Measurements from ENCODE around the gene KIAA1217. TPM values are rescaled to one million over a fixed set of nuclear protein-coding genes. Genes with fewer than 3 reads are reported as not detected.

Gene KIAA1217
- total and polyA plus RNA-seq, 2 of the 8 experiments (the other 6 are each of a cell fraction or from before 2014, with no cell fraction given): 4.5 to 15.6 TPM

DNA sequence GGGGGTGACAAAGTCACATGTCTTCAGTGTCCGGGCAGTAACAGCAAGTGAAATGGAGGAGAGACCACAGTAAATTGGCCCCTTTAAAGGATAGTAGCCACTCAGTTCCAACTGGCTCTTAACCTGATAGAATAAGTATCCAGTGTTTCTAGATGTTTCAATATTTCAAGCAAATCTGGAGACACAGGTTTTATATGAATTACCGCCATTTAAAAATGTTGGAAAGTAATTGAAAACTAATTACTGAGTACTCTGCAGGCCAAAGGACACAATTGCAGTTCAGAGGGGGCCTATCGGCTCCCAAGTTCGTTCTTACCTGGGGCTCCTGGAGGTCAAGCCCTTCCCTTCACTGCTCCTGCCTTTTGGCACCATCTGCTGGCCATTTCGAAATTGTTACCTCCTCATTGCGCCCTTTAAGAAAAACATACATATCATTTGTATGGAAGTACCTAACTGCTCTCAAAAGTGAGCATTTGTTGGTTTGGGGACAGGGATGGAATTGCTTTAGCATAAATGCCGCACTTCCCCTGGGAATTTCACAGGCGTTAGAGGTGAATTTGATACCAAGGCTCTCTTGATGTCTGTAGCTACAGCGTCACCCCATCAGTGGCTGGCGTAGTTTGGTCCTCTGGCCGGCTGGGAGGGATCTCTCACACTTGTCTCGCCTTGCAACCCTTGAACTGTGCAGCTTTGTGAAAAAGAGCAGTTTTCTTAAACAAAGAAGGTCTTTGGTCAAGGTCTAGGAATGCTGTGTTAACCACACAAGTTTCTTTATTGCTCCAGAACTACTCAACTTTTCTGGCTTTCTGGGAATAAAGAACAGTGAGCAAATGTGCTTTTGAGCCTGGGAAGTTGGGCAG, 294.8 kb downstream of the KIAA1217 start:
- Histone ChIP-seq H3K27me3 (replicated peaks in 1 of 4; ENCODE audit: control insufficient read depth in 3 of 4, extremely low read depth in 1 of 4, insufficient read depth in 3 of 4, low read length in 3 of 4) (no peaks in the 10 kb centered on the region), H2AFZ (ENCODE audit: low read length) (no peak overlapping the region), H3K4me3 (ENCODE audit: extremely low read depth in 1 of 4, insufficient read depth in 2 of 4, low read depth in 3 of 4, low read length in 4 of 4) (no peak overlapping the region), H2AK5ac (ENCODE audit: low read depth, low read length) (no peak overlapping the region), H3K23me2 (ENCODE audit: low read depth, low read length) (no peaks in the 10 kb centered on the region), H3K18ac (ENCODE audit: extremely low read depth, low read length) (no peak overlapping the region), H3K4me2 (ENCODE audit: insufficient read depth in 1 of 2, low read depth in 2 of 2, low read length in 2 of 2) (no peak overlapping the region), H3K56ac (replicated peaks; ENCODE audit: insufficient read length, low read depth, low read length) (no peak overlapping the region), H2BK5ac (ENCODE audit: low read depth, low read length) (no peak overlapping the region), H2BK120ac (replicated peaks; ENCODE audit: low read depth, low read length) (no peak overlapping the region), H3K9ac (replicated peaks in 1 of 4; ENCODE audit: extremely low read depth in 1 of 4, low read depth in 3 of 4, low read length in 3 of 4) (no peak overlapping the region), H2BK12ac (ENCODE audit: low read depth, low read length) (no peak overlapping the region), H3K23ac (ENCODE audit: insufficient read length) (no peak overlapping the region), H2BK15ac (ENCODE audit: low read length) (no peak overlapping the region), H3K4me1 (replicated peaks in 1 of 4; ENCODE audit: control insufficient read depth in 3 of 4, insufficient read depth in 4 of 4, low read length in 3 of 4) (peaks cover 0 to 7% (median 0%) of the 10 kb centered on the region in 4 experiments; a peak in 2 of 7 replicates), H3K36me3 (ENCODE audit: control insufficient read depth in 2 of 4, insufficient read depth in 4 of 4, low read length in 3 of 4) (no peaks in the 10 kb centered on the region), H3K27ac (ENCODE audit: low read depth, low read length) (no peak overlapping the region), H3K14ac (ENCODE audit: insufficient read length) (no peak overlapping the region), H4K91ac (replicated peaks; ENCODE audit: insufficient read length, low read length) (no peak overlapping the region), H2BK20ac (ENCODE audit: low read length) (no peak overlapping the region), H3K9me3 (ENCODE audit: insufficient read depth in 2 of 2, low read depth in 1 of 2, low read length in 1 of 2) (no peaks in the 10 kb centered on the region), H4K5ac (ENCODE audit: insufficient read length, low read depth, low read length) (no peak overlapping the region), H4K20me1 (replicated peaks in 1 of 2; ENCODE audit: control insufficient read depth in 1 of 2, insufficient read depth in 2 of 2, low read length in 2 of 2) (no peaks in the 10 kb centered on the region), H3K79me1 (ENCODE audit: low read depth, low read length) (0 out of 2 replicates have a peak, but pooled peaks cover 2% of the 10 kb centered on the region), H3K4ac (replicated peaks; ENCODE audit: insufficient read length, low read depth, low read length) (no peak overlapping the region), H4K8ac (ENCODE audit: extremely low read depth, insufficient read depth, low read length) (no peak overlapping the region), H3K79me2 (ENCODE audit: control insufficient read depth in 1 of 2, insufficient read depth in 2 of 2, low read length in 2 of 2) (no peaks in the 10 kb centered on the region)
- ChIA-PET CTCF (ENCODE audit: partially characterized antibody) (interaction anchor here (0.6 to 10.7 kb wide), 27 partner anchors 10 to 510 kb away, joined by 3 to 116 read pairs (median 5); no protein-coding TSS in a partner anchor), POLR2A (ENCODE audit: partially characterized antibody) (no interaction called here)
- FAIRE-seq (peak; percentile 97), DNase-seq (ENCODE audit: low read depth in 1 of 2, low spot score in 2 of 2) (peak; percentile 66 to 77)
- TF ChIP-seq RAD21 (IDR thresholded peaks at IDR 0.05 in 1 of 2, conservative IDR thresholded peaks at IDR 0.05 in 1 of 2; ENCODE audit: low read depth in 2 of 2, low read length in 2 of 2): peak; percentile 93 to 97
- TF ChIP-seq, protein P1, sequence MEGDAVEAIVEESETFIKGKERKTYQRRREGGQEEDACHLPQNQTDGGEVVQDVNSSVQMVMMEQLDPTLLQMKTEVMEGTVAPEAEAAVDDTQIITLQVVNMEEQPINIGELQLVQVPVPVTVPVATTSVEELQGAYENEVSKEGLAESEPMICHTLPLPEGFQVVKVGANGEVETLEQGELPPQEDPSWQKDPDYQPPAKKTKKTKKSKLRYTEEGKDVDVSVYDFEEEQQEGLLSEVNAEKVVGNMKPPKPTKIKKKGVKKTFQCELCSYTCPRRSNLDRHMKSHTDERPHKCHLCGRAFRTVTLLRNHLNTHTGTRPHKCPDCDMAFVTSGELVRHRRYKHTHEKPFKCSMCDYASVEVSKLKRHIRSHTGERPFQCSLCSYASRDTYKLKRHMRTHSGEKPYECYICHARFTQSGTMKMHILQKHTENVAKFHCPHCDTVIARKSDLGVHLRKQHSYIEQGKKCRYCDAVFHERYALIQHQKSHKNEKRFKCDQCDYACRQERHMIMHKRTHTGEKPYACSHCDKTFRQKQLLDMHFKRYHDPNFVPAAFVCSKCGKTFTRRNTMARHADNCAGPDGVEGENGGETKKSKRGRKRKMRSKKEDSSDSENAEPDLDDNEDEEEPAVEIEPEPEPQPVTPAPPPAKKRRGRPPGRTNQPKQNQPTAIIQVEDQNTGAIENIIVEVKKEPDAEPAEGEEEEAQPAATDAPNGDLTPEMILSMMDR (IDR thresholded peaks at IDR 0.05; ENCODE audit: control extremely low read depth in 1 of 3, insufficient read depth in 1 of 3, low read depth in 1 of 3, low read length in 3 of 3): peak; percentile 56 to 84 (median 82)
- peak; percentile 73 for TF ChIP-seq TAF7 (optimal IDR thresholded peaks at IDR 0.05; ENCODE audit: borderline replicate concordance, low read depth, low read length)
- TF ChIP-seq CTBP2 (IDR thresholded peaks at IDR 0.05; ENCODE audit: borderline replicate concordance, insufficient read depth, insufficient read length, low read length): no peak
- TF ChIP-seq RNF2 (IDR thresholded peaks at IDR 0.05; ENCODE audit: borderline replicate concordance, low read depth, low read length, missing control alignments, poor library complexity, severe bottlenecking): no peak
- peak in 1 of 2 experiments; percentile 31; a peak in 1 of 3 replicates for TF ChIP-seq POLR2A (IDR thresholded peaks at IDR 0.05; ENCODE audit: control extremely low read depth in 1 of 2, low read depth in 2 of 2, low read length in 2 of 2)
- 54% methylated on average over 12 of the region's 12 CpGs; no CpG with 5 or more reads in 1 of the 2 experiments for WGBS, 2 experiments (ENCODE audit: extremely low coverage in 1 of 2, insufficient coverage in 1 of 2, insufficient read length in 1 of 2, insufficient replicate concordance in 2 of 2, low coverage in 1 of 2, low lambda C conversion rate in 2 of 2, missing lambda C conversion rate in 1 of 2)

All from H1 (cell line).